Measurements from ENCODE around the gene MAPKAPK2.

Gene MAPKAPK2

GRCh38 chr1:206779638-206780037 lies 94.9 kb downstream of the MAPKAPK2 start:
- Histone ChIP-seq H3K27ac (ENCODE audit: low read depth, low read length, poor library complexity, severe bottlenecking) (no peak overlapping the region), H3K9me3 (ENCODE audit: low read length) (no peaks in the 10 kb centered on the region), H2AFZ (ENCODE audit: low read length) (no peak overlapping the region)

GRCh38 chr1:206782448-206782847 lies 97.7 kb downstream of the MAPKAPK2 start:
- Histone ChIP-seq H3K27ac (ENCODE audit: low read depth, low read length, poor library complexity, severe bottlenecking) (peak overlapping the region; percentile 59), H2AFZ (ENCODE audit: low read length) (no peak overlapping the region)
- TF ChIP-seq EZH2 (IDR thresholded peaks at IDR 0.05; ENCODE audit: borderline replicate concordance, low read length) (no peak), CTCF (IDR thresholded peaks at IDR 0.05; ENCODE audit: low read length) (no peak)

More at GRCh38 chr1:206779638-206780037, 94.9 kb downstream of the MAPKAPK2 start:
- H3K4me1 ChIP-seq (ENCODE audit: insufficient read depth, low read length, severe bottlenecking) = peaks cover 32% of the 10 kb centered on the region
- no peaks in the 10 kb centered on the region for H3K9me2 ChIP-seq (ENCODE audit: low read depth, low read length)
- H3K36me3 ChIP-seq (ENCODE audit: insufficient read depth, low read length) = no peaks in the 10 kb centered on the region; the same call in 1 of the 2 replicates
- no peak overlapping the region for H3K4me2 ChIP-seq (ENCODE audit: low read length)
- no peak overlapping the region for H3K4me3 ChIP-seq (ENCODE audit: low read depth, low read length, poor library complexity, severe bottlenecking)
- H3K79me2 ChIP-seq (ENCODE audit: insufficient read depth, low read length) = no peaks in the 10 kb centered on the region
- H3F3A ChIP-seq (ENCODE audit: insufficient read depth, low read length) = no peaks in the 10 kb centered on the region
- no peak overlapping the region for H3K9ac ChIP-seq (ENCODE audit: low read length)
- H3K27me3 ChIP-seq (ENCODE audit: insufficient read depth, low read length) = no peaks in the 10 kb centered on the region; the same call in 1 of the 2 replicates
- TF ChIP-seq EZH2 (IDR thresholded peaks at IDR 0.05; ENCODE audit: borderline replicate concordance, low read length) = no peak
- no peak for TF ChIP-seq CTCF (IDR thresholded peaks at IDR 0.05; ENCODE audit: low read length)
- no peaks in the 10 kb centered on the region for H4K20me1 ChIP-seq (ENCODE audit: insufficient read depth, low read length)

GRCh38 chr1:206783506-206783905 lies 98.8 kb downstream of the MAPKAPK2 start:
- no peak overlapping the region for H2AFZ ChIP-seq (ENCODE audit: low read length)
- no peak overlapping the region for H3K4me2 ChIP-seq (ENCODE audit: low read length)
- no peak overlapping the region for H3K4me3 ChIP-seq (ENCODE audit: low read depth, low read length, poor library complexity, severe bottlenecking)
- H3K4me1 ChIP-seq (ENCODE audit: insufficient read depth, low read length, severe bottlenecking) = peaks cover 28% of the 10 kb centered on the region
- H3K27me3 ChIP-seq (ENCODE audit: insufficient read depth, low read length) = no peaks in the 10 kb centered on the region
- TF ChIP-seq EZH2 (IDR thresholded peaks at IDR 0.05; ENCODE audit: borderline replicate concordance, low read length) (no peak), CTCF (IDR thresholded peaks at IDR 0.05; ENCODE audit: low read length) (no peak)
- H3K79me2 ChIP-seq (ENCODE audit: insufficient read depth, low read length) = no peaks in the 10 kb centered on the region
- H3K9me2 ChIP-seq (ENCODE audit: low read depth, low read length) = no peaks in the 10 kb centered on the region
- no peaks in the 10 kb centered on the region for H3K9me3 ChIP-seq (ENCODE audit: low read length)
- H4K20me1 ChIP-seq (ENCODE audit: insufficient read depth, low read length) = no peaks in the 10 kb centered on the region
- H3K36me3 ChIP-seq (ENCODE audit: insufficient read depth, low read length) = no peaks in the 10 kb centered on the region
- H3F3A ChIP-seq (ENCODE audit: insufficient read depth, low read length) = no peaks in the 10 kb centered on the region
- H3K9ac ChIP-seq (ENCODE audit: low read length) = no peak overlapping the region
- H3K27ac ChIP-seq (ENCODE audit: low read depth, low read length, poor library complexity, severe bottlenecking) = no peak overlapping the region

More at GRCh38 chr1:206782448-206782847, 97.7 kb downstream of the MAPKAPK2 start:
- H3K9me2 ChIP-seq (ENCODE audit: low read depth, low read length) = no peaks in the 10 kb centered on the region
- no peak overlapping the region for H3K4me3 ChIP-seq (ENCODE audit: low read depth, low read length, poor library complexity, severe bottlenecking)
- H3K4me2 ChIP-seq (ENCODE audit: low read length) = peak overlapping the region; percentile 39
- no peaks in the 10 kb centered on the region; the same call in 1 of the 2 replicates for H3K36me3 ChIP-seq (ENCODE audit: insufficient read depth, low read length)
- H3K27me3 ChIP-seq (ENCODE audit: insufficient read depth, low read length) = no peaks in the 10 kb centered on the region; the same call in 1 of the 2 replicates
- H3K9me3 ChIP-seq (ENCODE audit: low read length) = no peaks in the 10 kb centered on the region
- H3F3A ChIP-seq (ENCODE audit: insufficient read depth, low read length) = no peaks in the 10 kb centered on the region
- no peak overlapping the region for H3K9ac ChIP-seq (ENCODE audit: low read length)
- H3K79me2 ChIP-seq (ENCODE audit: insufficient read depth, low read length) = no peaks in the 10 kb centered on the region
- no peaks in the 10 kb centered on the region for H4K20me1 ChIP-seq (ENCODE audit: insufficient read depth, low read length)
- H3K4me1 ChIP-seq (ENCODE audit: insufficient read depth, low read length, severe bottlenecking) = peaks cover 36% of the 10 kb centered on the region

All from OCI-LY1 (cell line).